Endodermal cell (in vitro differentiated cells): Measurements from ENCODE around the gene CAMK2B. TPM values are rescaled to one million over a fixed set of nuclear protein-coding genes. Genes with fewer than 3 reads are reported as not detected.

ENCODE experiments used
- DNase-seq: peaks from one replicate; pipeline ENCODE4 v3.0.0-alpha.2; 2017
- H3K27ac ChIP-seq: 2 replicates; pipeline ENCODE4 v1.5.1; 2013; ENCODE audit warnings: mild to moderate bottlenecking, low read depth, low read length, moderate library complexity
- H3K27me3 ChIP-seq: 2 replicates; pipeline ENCODE4 v1.6.1; 2013; ENCODE audit warnings: mild to moderate bottlenecking, low read length, moderate library complexity; ENCODE audit not compliant: insufficient read depth, control insufficient read depth, poor library complexity, severe bottlenecking
- H3K36me3 ChIP-seq: 2 replicates; pipeline ENCODE4 v1.7.0; 2013; ENCODE audit warnings: mild to moderate bottlenecking, low read length, moderate library complexity; ENCODE audit not compliant: control insufficient read depth, insufficient read depth
- H3K4me1 ChIP-seq: one replicate; pipeline ENCODE4 v1.7.0; 2013; ENCODE audit warnings: low read length; ENCODE audit not compliant: control insufficient read depth, insufficient read depth
- H3K4me3 ChIP-seq: 2 replicates; pipeline ENCODE4 v1.5.1; 2013; ENCODE audit warnings: mild to moderate bottlenecking, low read length, moderate library complexity
- H3K9ac ChIP-seq: 2 replicates; pipeline ENCODE4 v1.6.1; 2013; ENCODE audit warnings: mild to moderate bottlenecking, low read length, moderate library complexity; ENCODE audit not compliant: poor library complexity, severe bottlenecking; ENCODE audit errors: extremely low read depth
- H3K9me3 ChIP-seq: 2 replicates; pipeline ENCODE4 v1.6.1; 2013; ENCODE audit warnings: mild to moderate bottlenecking, low read length, moderate library complexity; ENCODE audit not compliant: control insufficient read depth
- H3K27ac Mint-ChIP-seq: 2 replicates; pipeline ENCODE4 v1.8.0; 2020; ENCODE audit warnings: mixed read lengths
- H3K27me3 Mint-ChIP-seq: 2 replicates; pipeline ENCODE4 v1.8.0; 2021; ENCODE audit warnings: mild to moderate bottlenecking, mixed read lengths; ENCODE audit not compliant: insufficient read depth
- H3K36me3 Mint-ChIP-seq: 2 replicates; pipeline ENCODE4 v1.8.0; 2020; ENCODE audit warnings: low read depth, mixed read lengths
- H3K4me1 Mint-ChIP-seq: 2 replicates; pipeline ENCODE4 v1.8.0; 2020; ENCODE audit warnings: mixed read lengths
- H3K4me3 Mint-ChIP-seq: 2 replicates; pipeline ENCODE4 v1.8.0; 2020; ENCODE audit warnings: mild to moderate bottlenecking, moderate library complexity, mixed read lengths
- H3K9me3 Mint-ChIP-seq: 2 replicates; pipeline ENCODE4 v1.8.0; 2020; ENCODE audit warnings: mild to moderate bottlenecking, mixed read lengths
- WGBS, 2 experiments: methylation state at CpG; one replicate each; pipeline versions ENCODE4 v1.1.5 to v1.1.7; 2013; ENCODE audit warnings: missing lambda C conversion rate in 2 of 2, mixed read lengths in 1 of 2; ENCODE audit not compliant: insufficient coverage in 1 of 2, insufficient read length in 1 of 2; 5-methylcytosine and 5-hydroxymethylcytosine counted together
- total RNA-seq, 2 donors: library from RNA; stranded (reverse); fragmentation: NEBNext Ultra II Directional in 1 of 2; extraction: Animal tissue kit (Norgen Biotek cat#: 25700) in 1 of 2; gene quantifications; 2 replicates in 1 of 2; 3 replicates in 1 of 2; pipeline ENCODE4 v1.2.1, GENCODE V29; 2021
- TF ChIP-seq, protein P1 (sequence below): fragments of 200-600 bp; sonication (generic); conservative IDR thresholded peaks from 2 replicates; pipeline ENCODE4 v1.5.0; 2021; ENCODE audit warnings: antibody characterized with exemption, mild to moderate bottlenecking

The CAMK2B gene
- total RNA-seq, 2 donors from 2014 or later, result 0.26 TPM; not detected in 1

DNA sequence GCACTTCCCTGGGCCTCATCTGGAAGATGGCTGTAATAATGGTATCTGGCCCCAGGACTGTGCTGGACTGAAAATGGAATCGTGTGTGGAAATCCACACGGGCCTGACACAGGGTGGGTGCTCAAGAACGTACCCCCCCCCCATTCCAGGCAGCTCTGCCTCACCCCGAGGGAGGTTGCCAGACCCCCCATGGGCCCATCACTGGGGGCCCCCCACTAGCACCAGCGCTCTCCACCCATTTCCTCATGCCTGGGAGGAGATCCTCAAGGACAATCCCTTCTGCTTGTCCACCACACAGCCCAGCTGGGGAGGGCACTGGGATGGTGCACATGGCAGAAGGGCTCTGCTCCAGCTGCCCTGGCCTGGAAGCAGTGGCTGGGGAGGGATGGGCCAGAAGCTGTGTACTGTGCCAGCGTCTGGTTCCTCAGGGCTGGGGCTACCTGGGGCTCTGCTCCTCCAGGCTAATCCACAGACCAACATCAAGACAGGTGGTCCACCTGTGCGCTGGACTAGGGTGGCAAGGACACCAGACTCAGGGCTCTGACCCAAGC, 55.4 kb downstream of the CAMK2B start:
- peaks cover 10% of the 10 kb centered on the region for H3K27me3 Mint-ChIP-seq
- H3K4me3 ChIP-seq, result no peak overlapping the region
- no peaks in the 10 kb centered on the region for H3K36me3 Mint-ChIP-seq
- no peak overlapping the region for H3K27ac Mint-ChIP-seq
- H3K27me3 ChIP-seq, result no peaks in the 10 kb centered on the region
- H3K4me1 Mint-ChIP-seq, result no peaks in the 10 kb centered on the region
- no peaks in the 10 kb centered on the region for H3K36me3 ChIP-seq
- H3K27ac ChIP-seq, result no peak overlapping the region
- no peak overlapping the region for H3K4me3 Mint-ChIP-seq
- TF ChIP-seq, protein P1, sequence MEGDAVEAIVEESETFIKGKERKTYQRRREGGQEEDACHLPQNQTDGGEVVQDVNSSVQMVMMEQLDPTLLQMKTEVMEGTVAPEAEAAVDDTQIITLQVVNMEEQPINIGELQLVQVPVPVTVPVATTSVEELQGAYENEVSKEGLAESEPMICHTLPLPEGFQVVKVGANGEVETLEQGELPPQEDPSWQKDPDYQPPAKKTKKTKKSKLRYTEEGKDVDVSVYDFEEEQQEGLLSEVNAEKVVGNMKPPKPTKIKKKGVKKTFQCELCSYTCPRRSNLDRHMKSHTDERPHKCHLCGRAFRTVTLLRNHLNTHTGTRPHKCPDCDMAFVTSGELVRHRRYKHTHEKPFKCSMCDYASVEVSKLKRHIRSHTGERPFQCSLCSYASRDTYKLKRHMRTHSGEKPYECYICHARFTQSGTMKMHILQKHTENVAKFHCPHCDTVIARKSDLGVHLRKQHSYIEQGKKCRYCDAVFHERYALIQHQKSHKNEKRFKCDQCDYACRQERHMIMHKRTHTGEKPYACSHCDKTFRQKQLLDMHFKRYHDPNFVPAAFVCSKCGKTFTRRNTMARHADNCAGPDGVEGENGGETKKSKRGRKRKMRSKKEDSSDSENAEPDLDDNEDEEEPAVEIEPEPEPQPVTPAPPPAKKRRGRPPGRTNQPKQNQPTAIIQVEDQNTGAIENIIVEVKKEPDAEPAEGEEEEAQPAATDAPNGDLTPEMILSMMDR, result no peak
- H3K4me1 ChIP-seq, result no peaks in the 10 kb centered on the region
- no peak for DNase-seq
- H3K9ac ChIP-seq, result no peak overlapping the region
- no peaks in the 10 kb centered on the region for H3K9me3 ChIP-seq
- no peaks in the 10 kb centered on the region for H3K9me3 Mint-ChIP-seq
- 83 to 100% methylated on average over 1 to 7 of the region's 7 CpGs for WGBS, 2 experiments

DNA sequence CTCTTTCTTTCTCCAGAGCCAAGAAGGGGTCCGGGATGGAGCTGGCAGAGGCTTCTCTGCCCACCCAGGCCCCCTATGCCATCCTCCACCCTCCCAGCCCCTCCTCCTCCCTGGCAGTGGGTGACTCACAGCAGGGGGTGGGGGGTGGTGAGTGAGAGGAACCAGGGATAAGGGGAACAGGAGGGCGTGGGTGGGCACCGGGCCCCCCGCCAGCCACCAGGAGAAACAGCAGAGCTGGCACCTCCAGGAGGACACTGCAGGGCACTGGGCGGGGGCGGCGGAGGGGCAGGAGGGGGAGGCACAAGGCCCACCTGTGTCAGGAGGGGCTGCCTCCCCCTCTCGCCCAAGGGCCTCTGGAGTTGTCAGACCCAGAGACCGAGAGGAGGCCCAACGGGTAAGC, 56.0 kb downstream of the CAMK2B start:
- Histone ChIP-seq H3K27me3 (no peaks in the 10 kb centered on the region), H3K9ac (no peak overlapping the region), H3K4me3 (no peak overlapping the region), H3K27ac (no peak overlapping the region), H3K4me1 (no peaks in the 10 kb centered on the region), H3K36me3 (no peaks in the 10 kb centered on the region), H3K9me3 (no peaks in the 10 kb centered on the region)
- Mint-ChIP-seq H3K27ac (no peak overlapping the region), H3K4me1 (no peaks in the 10 kb centered on the region), H3K9me3 (no peaks in the 10 kb centered on the region), H3K36me3 (no peaks in the 10 kb centered on the region), H3K4me3 (no peak overlapping the region), H3K27me3 (peaks cover 8% of the 10 kb centered on the region)
- TF ChIP-seq, protein P1, result no peak
- WGBS, 2 experiments, result 90 to 100% methylated on average over 2 to 10 of the region's 10 CpGs
- no peak for DNase-seq

DNA sequence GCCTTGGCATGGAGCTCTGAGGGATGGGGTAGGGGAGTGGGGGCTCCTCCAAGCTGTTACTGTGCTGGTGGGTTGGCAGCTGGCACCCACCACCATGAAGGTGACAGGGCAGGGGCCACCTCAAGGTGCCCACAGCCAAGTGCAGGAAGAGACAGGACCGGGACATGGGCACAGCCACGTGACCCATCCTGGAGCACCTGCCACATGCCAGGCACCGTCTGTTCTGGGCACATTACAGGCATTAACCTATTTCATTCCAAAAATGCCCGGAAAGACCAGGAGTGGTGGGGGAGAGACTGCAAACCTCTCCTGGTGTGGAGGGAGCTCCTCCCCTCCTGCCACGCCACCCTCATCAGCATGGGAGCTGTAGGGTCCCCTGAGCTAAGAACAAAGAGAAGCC, 56.7 kb downstream of the CAMK2B start:
- DNase-seq, result no peak
- H3K27ac ChIP-seq, result no peak overlapping the region
- Mint-ChIP-seq H3K36me3 (no peaks in the 10 kb centered on the region), H3K9me3 (no peaks in the 10 kb centered on the region), H3K4me1 (no peaks in the 10 kb centered on the region), H3K27me3 (peaks cover 2% of the 10 kb centered on the region), H3K27ac (no peak overlapping the region), H3K4me3 (no peak overlapping the region)
- 94% methylated on average over 5 of the region's 5 CpGs; no CpG with 5 or more reads in 1 of the 2 experiments for WGBS, 2 experiments
- TF ChIP-seq, protein P1, result no peak
- no peaks in the 10 kb centered on the region for H3K9me3 ChIP-seq
- no peak overlapping the region for H3K9ac ChIP-seq
- H3K4me3 ChIP-seq, result no peak overlapping the region
- H3K27me3 ChIP-seq, result no peaks in the 10 kb centered on the region
- H3K4me1 ChIP-seq, result no peaks in the 10 kb centered on the region
- no peaks in the 10 kb centered on the region for H3K36me3 ChIP-seq
